Bone marrow (tissue), 2 donors: ENCODE results near the gene CRYZ.
"Not testable (repeated sequence)": the region's sequence is repeated elsewhere in the genome, so short reads cannot be mapped to it uniquely, and the experiment has no call there.

Source experiments
- DNase-seq, 2 donors: peaks; one replicate each; lab custom pipeline; 2025; lab: John Stamatoyannopoulos, UW

The CRYZ gene

DNA sequence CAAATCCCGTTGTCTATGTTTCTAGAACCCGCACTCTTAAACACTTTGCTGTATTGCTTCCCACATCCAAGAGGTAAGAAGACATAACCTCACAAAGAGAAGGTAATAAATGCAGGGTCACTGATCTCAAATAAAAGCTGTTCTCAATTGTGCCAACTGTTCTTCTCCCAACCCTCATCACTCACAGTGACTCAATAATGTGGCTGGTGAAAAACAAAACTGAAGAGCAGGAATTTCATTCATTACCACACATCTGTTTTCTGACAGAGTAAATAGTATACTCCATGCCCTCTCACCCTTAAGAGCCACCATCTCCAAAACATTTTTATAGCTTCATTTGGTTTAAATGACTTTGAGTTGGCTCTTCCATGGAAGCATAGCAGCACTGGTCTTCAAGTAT is 53.0 kb downstream of the CRYZ start:
- DNase-seq = no peak

DNA sequence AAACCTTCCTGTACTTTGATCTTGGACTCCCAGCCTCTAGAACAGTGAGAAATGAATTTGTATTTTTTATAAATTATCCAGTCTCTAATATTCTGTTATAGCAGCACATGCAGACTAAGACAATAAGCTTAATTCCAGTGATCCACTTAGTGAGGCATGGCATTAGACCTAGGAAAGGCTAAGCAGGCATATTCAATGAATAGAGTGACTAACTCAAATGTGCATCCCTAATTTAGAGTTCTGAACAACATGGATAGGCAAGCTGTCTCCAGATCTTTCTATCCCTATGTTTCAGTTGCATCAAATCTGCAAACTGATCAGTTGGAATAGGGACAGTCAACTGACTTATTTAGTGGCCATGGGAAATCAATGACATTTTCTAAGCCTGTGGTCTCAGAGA is 54.9 kb downstream of the CRYZ start:
- DNase-seq = no peak

DNA sequence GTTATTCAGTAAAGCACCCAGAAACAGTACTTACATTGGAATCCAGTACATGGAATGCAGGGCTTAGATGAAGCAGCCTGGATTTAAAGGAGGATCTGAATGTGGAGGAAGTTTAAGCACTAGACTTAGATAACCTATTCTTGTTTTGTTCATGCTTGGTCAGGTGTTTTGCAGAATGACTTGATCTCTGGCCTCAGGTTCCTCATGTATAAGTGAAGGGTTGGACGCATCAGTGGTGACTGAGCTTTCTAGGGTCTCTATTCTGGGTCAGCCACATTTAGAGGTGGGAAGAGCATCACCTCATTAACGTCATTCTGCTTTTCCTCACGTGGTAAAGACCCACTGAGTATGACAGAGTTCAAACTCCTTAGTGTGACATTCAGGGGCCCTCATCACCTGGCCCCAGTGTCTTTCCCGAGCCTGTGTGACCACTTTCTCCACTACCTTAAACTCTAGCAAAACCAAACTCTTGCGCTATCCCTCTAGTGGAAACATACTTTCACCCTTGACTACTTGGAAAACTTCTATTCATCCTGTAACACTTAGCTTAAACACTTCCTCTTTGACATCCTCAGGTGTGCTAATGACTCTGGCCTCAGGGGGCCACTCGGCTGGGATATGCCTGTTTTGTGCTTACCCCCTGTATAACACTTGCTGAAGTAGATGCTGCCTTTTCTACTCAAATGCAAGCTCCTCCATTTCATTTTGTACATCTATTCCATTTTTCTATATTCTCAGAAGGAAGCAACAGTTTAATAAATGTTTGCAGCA is 58.4 kb downstream of the CRYZ start:
- DNase-seq = no peak

DNA sequence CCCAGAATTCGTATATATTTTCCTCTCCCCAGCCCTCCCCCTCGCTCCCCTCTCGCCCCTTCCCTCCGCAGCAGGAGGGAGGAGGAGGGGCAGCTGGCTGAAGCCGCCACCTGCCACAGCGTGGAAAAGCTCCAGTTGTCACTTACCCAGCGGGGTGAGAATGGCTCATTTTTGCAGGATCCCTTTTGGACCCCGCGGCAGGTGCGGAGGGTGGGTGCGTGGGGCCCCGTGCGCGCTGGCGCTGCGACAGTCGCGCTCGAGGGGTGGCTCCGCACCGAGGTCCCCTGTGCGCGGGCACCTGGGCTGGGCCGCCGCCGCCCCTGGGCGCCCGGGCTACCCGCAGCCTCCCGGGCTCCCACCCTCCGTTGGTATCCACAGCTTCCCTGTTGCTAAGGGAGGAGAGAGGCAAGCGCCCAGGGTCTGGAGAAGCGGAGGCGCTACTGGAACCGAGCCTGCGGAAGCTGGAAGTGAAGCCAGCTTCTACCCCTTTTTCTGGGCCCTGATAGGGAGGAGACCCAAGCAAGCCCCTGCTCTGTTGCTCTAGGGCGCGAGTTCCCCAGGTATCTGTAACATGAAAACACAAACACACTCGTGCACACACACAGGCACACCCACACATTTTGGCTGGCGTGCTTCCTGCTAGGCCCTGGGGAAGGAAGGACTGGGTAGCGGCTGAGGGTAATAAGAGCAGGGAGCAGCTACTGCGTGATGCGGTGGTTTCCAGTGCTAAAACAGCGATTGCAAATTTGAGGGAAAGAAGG is 59.3 kb downstream of the CRYZ start, which contains the start of gene ERICH3:
TSS of gene ERICH3 (minus strand) at position 442 of the 761 bp plus-strand sequence. CDS start at position 169, 273 bp downstream.
- no peak for DNase-seq

DNA sequence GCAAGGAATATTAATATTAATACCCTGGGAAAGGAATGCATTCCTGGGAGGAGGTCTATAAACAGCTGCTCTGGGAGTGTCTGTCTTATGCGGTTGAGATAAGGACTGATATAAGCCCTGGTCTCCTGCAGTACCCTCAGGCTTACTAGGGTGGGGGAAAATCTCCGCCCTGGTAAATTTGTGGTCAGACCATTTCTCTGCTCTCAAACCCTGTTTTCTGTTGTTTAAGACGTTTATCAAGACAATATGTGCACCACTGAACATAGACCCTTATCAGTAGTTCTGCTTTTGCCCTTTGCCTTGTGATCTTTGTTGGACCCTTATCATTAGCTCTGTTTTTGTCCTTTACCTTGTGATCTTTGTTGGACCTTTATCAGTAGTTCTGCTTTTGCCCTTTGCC is 62.0 kb downstream of the CRYZ start:
- not testable (repeated sequence) for DNase-seq
